HL-60/S4 treated with phorbol 12-myristate 13-acetate at 8.2 ng/mL for 4 days and 3 days (cell line): ENCODE results near the gene SOX12.
"Not testable (repeated sequence)": the region's sequence is repeated elsewhere in the genome, so short reads cannot be mapped to it uniquely, and the experiment has no call there.

Experiments
- in situ Hi-C: fragments of 300-500 bp; cut with MboI; formaldehyde crosslinking; loops from 2 replicates; pipeline ENCODE4 v1.15.0; 2022; ENCODE audit warnings: low sequenced_read_pairs

SOX12 gene

DNA sequence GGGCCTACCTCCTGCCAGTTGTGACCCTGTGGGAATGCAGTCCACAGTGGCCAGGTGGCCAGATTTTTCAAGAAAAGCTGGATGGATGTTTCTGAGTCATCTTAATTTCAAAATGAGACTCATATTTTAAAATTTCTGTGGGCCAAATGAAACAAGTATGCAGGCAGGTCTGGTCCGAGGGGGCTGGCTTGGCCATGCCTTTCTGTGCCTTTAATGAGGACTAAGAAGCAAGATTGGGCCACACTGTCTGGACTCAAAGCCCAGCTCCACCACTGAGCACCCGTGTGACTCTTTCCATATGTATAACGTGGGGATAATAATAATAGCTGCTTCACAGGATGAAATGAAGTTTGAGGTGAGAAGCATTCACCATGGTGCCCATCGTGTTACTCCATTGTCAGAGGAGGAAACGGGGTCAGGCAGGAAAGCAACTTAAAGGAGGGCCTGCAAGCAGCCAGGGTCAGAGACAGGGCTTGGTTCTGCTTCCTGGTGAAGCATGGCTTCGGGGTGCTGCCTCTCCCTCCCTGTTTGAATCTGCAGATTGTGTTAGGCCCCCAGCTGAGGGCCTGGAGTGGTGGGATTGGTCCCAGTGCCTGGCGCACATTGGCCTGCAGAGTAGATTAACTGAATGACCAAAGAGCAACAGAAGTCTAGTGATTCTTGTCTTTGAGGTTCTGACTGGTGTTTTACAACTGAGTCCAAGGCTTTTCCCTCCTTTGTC is 3.8 kb downstream of the SOX12 start:
- in situ Hi-C loops = no loop called here

DNA sequence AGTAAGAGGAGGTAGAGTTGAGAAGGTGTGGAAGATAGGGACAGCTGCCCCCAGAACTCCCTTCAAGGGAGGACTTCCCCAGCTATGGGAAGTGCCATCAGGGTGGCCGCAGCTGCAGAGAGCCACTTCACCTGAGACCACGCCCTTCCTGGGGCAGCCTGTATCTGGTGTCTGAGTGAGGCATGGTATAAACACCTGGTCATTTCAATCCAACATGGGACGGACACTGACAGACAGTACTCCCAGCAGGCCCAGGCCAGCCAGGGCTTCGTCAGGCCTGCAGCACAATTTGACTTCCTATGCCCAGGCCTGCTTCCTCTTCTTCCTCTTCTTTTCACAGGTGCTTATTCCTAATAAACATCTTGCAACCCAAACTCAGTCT is 4.5 kb downstream of the SOX12 start:
- in situ Hi-C loops = no loop called here

DNA sequence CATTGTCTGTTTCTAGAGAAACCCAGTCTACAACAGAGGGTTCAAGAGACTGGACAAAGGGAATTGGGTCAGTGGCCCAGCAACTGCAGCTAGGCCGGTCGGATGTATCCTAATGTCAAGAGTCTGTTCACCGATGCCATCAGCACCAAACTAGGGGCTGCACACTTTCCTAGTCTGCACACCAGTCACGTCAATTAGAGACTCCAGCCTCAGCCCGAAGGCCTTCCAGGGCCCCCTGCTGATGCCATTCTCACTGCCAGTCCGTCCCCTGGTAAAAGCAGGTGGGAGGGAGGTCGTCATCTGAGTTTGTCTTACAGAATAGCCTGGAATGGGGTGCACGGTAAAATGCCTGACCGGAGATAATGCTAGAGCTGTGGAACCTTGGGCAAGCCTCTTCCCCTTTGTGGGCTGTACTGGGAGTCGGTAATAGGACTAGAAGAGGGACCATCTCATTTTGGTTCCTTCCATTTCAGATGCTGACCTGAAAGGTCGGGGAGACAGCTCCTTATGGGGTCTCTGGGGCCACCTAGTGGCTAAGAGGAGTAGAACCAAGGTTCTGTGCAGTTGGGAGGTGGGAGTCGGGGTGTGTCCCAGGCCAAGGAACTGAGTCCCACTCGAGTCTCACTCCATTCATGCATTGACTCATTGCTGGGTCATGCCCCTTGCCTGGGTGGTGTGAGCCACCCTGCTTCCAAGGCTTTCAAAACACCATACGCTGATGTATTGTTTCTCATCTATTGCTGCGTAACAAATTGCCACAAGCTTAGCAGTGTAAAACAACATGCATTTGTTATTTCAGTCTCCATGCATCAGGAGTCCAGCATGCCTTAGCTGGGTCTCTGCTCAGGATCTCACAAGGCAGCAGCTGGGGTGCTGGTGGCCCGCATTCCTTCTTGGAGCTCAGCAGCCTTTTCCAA is 5.1 kb downstream of the SOX12 start:
- in situ Hi-C loops = no loop called here

DNA sequence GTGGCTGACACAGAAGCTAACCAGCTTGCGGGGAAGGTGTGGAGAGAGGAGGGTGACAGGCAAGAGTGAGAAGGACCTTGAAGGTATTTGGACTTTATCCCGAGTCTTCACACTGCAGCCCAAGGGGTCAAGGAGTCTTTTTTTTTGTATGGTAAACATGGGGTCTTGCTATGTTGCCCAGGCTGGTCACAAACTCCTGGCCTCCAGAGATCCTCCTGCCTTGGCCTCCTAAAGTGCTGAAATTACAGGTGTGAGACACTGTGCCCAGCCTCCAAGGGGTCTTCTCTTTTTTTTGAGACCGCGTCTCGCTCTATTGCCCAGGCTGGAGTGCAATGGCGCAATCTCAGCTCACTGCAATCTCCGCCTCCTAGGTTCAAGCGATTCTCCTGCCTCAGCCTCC is 9.2 kb downstream of the SOX12 start:
- in situ Hi-C loops = no loop called here

GRCh38 chr20:336040-336439 is 10.7 kb downstream of the SOX12 start:
- in situ Hi-C loops = not testable (repeated sequence)

GRCh38 chr20:341682-342081 is 16.3 kb downstream of the SOX12 start:
- in situ Hi-C loops = no loop called here

DNA sequence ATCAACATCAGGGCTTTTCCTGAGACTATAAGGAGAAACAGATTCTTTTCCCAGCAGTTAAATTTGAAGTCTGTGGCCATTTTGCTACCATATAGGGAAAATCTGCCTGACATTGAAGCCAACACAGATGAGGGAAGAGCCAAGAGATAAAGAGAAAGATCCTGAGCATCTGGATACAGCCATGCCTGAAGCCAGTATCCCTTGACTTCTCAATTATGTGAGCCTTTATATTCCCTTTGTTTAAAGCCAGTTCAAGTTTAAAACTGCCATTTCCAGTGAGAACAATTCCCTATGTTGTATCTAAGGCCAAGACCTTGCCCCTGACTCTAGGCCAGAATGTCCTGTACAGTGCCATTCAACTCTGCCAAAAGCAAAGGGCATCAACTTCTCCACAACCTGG is 17.8 kb downstream of the SOX12 start:
- in situ Hi-C loops = no loop called here

- in situ Hi-C loops = no loop called here
Observed at GRCh38 chr20:346033-346639, 20.8 kb downstream of the SOX12 start.

DNA sequence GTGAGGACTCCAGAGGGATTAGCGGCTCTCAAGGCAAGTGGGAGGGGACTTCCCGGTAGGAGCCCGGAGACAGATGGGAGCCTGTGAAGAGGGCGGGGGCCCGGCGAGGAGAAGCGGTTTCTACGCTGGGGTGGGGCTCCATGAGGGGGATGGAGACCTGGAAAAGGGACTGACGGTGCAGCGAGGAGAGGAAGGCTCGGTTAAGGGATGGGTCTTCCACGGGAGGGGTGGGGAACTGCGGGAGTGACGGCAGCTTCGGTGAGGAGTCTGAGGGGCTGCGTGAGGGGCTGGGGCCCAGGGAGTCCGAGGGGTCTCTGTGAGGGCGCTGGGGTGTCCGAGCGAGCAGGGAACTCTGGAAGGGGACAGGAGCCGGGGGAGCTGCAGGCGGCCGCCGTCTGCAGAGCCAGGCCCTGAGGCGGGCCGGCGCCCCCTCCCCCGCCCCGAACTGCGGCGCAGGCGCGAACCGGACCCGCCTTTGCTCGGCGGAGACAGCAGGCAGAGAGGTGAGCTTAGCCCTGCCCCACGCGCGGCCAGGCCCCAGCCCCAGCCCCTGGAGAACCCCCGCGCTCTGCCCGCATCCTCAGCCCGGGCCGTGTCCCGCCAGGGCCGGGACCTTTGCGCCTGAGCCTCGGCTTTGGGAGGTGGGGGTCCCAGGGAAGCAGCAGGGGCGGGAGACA is 21.4 kb downstream of the SOX12 start, which contains the start of gene NRSN2:
Gene NRSN2, plus strand, starts transcription at position 472 of the 677 bp plus-strand sequence. CDS start 2,533 bp downstream, outside the sequence.
- in situ Hi-C loops = no loop called here

GRCh38 chr20:347317-347639 is 21.9 kb downstream of the SOX12 start:
- in situ Hi-C loops = no loop called here

- in situ Hi-C loops = no loop called here
Observed at GRCh38 chr20:347640-348484, 22.5 kb downstream of the SOX12 start.

DNA sequence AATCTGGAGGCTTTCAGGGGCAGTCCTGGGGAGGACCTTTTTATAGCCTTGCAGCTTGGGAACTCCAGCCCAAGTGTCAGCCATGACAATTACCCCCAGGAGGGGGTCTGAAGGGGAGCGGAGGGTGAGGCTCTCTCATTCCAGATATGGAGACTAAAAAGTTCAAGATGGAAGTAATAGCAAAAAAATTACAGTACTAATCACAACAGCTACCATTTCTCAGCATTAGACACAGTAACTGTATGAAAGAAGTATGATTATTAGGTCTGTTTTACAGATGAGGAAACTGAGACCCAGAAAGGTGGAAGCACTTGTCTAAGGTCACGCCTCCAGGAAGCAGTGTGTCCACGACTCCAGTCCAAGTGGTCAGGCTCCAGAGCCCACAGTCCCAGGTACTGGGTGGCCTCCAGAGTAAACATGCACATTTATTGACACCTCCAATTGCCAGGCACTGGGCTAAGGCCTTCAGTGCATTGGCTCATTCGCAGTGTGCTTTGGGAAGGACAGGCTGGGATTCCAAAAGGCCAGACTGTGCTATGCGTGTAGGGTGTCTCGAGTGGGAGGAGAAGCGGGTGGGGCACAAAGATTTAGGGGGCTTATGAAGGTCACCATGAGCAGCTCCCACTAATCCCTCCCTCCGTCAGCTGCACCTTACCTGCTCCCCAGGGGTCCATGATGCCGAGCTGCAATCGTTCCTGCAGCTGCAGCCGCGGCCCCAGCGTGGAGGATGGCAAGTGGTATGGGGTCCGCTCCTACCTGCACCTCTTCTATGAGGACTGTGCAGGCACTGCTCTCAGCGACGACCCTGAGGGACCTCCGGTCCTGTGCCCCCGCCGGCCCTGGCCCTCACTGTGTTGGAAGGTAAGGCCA is 23.9 kb downstream of the SOX12 start:
- in situ Hi-C loops = no loop called here

- in situ Hi-C loops = loop anchor here (10.0 kb wide), 1 partner anchor 122 kb away; no protein-coding TSS in a partner anchor
Observed at GRCh38 chr20:353166-353565, 27.8 kb downstream of the SOX12 start.

DNA sequence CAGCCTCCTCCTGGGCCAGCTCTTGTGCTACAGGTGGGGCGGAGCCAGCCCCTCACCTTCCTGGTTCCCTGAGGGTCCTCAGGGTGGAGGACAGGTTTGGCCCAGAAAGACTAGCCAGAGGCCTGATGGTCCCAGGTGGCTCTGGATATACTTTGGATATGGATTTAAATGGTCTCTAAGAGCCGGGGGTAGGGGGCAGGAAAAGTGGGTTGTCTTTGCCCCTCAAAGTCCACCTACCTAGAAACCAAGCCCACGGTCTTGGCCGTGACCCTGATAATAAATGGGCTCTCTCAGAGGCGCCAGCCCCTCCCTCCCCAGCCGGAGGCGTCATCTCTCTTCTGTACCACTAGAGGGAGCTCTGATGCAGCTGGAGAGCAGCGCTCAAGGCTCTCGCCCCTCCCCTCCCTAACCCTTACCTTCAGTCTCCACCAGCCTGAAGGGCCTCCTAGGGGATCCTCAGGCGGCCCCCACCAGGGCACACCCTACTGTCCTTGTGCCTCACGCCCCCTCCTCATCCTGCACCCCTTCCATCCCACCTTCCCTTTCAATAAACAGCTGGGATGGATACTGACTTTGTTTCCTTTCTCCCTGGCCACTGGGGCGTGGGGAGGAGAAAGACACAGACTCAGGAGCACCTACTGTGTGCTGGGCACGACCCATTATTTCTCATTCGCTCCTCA is 29.1 kb downstream of the SOX12 start:
- in situ Hi-C loops = loop anchor here (10.0 kb wide), 1 partner anchor 120 kb away; no protein-coding TSS in a partner anchor

DNA sequence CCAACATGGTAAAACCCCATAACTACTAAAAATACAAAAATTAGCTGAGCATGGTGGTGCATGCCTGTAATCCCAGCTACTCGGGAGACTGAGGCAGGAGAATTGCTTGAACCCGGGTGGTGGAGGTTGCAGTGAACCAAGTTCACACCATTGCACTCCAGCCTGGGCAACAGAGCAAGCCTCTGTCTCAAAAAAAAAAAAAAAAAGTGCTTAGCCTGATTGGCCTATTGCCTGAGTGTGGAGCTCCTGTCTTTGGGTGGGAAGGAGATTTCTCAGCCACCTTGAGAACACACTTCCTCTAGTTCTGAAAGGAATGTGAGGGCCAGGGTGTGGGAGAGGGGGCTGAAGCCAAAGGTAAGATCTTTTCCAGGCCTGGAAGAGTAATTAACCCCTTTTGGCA is 30.8 kb downstream of the SOX12 start:
- in situ Hi-C loops = loop anchor here (10.0 kb wide), 1 partner anchor 119 kb away; no protein-coding TSS in a partner anchor

DNA sequence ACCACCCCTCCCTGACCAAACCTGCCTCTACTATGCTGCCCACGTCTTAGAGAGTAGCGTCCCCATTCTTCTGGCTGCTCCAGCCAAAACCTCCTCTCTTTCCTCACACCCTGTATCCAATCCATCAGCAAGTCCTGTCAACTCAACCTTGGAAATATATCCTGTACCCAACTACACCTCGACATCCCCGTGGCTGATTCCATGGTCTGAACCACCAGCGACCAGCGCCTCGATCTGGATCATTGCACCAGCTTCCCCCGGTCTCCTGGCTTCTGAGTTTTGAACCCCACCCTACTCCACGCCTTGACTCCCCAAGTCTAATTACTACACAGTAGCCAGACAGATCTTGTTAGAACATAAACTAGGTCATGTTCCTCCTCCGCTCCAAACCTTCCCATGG is 31.4 kb downstream of the SOX12 start:
- in situ Hi-C loops = loop anchor here (10.0 kb wide), 1 partner anchor 118 kb away; no protein-coding TSS in a partner anchor

- in situ Hi-C loops = loop anchor here (10.0 kb wide), 1 partner anchor 116 kb away; no protein-coding TSS in a partner anchor
Observed at GRCh38 chr20:358891-359555, 33.7 kb downstream of the SOX12 start.

DNA sequence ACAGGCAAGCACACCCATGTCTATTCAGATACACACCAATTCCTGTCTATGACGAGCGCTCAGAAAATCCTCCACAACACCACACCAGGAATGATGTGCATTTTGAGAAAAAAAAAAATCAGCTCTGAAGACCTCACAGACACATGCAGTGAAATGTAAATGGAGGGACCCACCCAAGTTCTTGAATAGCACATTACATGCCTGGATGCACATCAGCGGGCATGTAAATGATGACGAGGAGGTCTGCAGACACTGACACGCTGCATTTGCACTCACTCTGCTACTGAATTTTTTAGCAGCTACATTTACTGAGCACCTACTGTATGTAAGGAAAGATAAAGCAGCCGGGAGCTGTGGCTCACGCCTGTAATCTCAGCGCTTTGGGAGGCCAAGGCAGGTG is 36.2 kb downstream of the SOX12 start:
- in situ Hi-C loops = no loop called here
